Erythroblast (primary cell): Measurements from ENCODE around the gene CYBC1.

ENCODE experiments used
- GATA1 ChIP-seq: IDR thresholded peaks from 2 replicates; pipeline ENCODE4 v1.6.1; 2011; ENCODE audit warnings: low read depth, mild to moderate bottlenecking, control low read depth, low read length, moderate library complexity
- POLR2A ChIP-seq: IDR thresholded peaks from 2 replicates; pipeline ENCODE4 v1.6.1; 2011; ENCODE audit warnings: mild to moderate bottlenecking, low read length

DNA sequence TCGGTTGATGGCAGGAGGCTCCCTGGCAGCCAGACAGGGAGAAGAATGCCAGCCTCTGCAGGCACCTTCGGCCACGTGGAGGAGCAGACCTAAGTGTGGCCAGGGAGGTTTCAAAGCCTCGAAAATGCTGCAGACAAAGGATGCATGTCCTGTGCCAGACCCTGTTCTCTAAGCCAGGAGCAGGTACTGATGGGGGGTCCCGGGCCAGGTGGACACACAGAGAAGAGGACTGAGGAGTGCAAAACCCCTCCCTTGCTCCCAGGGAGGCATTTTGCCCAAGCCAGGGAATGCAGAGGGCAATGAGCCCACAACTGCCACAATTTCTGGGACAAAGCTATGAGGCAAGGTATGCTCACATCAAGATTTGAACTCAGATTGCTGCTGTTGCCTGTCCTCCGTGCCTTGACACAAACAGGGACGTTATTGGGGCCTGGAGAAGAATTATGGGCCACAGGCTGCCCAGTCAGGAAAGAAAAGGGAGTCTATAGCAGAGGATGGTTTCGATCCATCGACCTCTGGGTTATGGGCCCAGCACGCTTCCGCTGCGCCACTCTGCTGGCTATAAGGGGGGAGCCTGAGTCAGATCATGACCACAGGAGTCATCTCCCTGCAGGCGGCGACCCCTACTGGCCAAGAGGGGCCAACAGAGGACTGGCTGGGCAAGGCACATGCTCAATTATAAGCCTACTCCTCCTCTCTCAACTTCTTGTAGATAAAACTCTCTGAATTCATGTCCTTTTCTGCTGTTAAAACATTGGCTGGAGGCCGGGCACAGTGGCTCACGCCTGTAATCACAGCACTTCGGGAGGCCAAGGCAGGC, 43.9 kb upstream of the CYBC1 start:
- no peak for TF ChIP-seq POLR2A
- TF ChIP-seq GATA1: no peak
